GM19239 (cell line): ENCODE measurements around the gene MCTS1.
"Not testable (repeated sequence)": the region's sequence is repeated elsewhere in the genome, so short reads cannot be mapped to it uniquely, and the experiment has no call there.

Experiments
- DNase-seq: peaks from one replicate; pipeline ENCODE4 v3.0.0; 2011; ENCODE audit warnings: low spot score; ENCODE audit not compliant: insufficient read length
- FAIRE-seq: peaks from 2 replicates; lab custom pipeline; 2011; peaks lifted over from hg19 to GRCh38; lab: Jason Lieb, UNC

The MCTS1 gene

DNA sequence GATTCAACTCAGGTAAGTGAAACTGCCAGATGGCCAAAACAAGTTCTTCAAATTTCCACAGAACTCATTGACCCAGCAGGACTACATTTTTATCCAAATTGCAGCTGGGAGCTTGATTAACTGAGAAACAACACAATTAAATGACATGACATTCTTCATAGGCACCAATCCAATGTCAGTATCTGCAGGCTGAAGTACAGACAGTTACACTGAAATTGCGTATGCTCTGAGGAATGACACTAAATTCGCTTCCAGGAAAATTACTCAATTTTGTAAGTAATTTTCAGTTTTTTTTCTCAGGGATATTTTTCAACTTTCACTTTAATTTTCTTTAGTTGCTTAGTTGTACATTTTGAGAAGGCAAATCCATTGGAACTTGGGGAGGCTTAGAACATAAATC is 21.5 kb downstream of the MCTS1 start:
- DNase-seq (no peak), FAIRE-seq (no peak)

DNA sequence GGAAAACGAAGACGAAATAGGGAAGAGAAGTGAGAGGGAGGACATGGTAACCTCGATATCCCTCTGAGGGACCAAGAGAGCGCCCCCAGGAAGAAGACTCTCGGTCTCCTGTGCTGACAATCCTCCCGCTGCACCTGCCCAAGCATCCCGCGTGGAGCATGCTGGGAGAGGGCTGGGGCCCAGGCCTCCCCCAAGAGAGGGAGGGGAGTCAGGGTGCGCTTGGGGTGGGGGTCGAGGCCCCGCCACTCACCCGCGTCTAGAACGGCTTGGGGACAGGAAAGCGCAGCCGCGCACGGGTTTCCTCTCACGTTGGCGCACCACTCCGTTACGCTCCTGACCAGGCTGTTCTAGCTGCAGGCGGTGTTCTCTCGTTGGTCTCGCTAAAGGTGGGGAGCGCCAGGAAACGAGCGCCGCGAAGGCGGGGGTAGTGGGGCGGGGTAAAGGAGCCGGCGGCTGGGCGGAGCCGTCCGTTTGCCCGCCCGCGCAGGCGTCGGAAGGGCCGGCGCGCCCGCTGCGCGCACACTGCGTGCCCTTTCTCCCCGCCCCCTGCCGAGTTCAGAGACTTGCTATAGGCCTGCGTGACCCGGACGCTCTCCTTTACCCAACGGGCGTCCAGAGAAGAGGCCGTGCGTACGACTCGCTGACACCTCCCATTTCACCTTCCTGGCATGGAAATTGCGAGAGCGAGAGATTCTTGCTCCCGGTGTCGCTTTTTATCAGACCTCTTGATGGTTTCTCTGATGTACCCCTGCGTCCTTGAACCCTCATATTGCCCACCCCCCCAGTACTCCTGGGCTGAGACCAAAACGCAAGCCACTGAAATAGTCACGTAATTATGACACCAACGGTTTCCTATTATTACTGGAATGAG is 26.0 kb downstream of the MCTS1 start, which contains the start of gene C1GALT1C1:
Gene C1GALT1C1 (minus strand): TSS at position 388 of the 871 bp plus-strand sequence. CDS start 2,888 bp downstream, outside the sequence.
- FAIRE-seq (peak; percentile 98), DNase-seq (peak; percentile 46)

DNA sequence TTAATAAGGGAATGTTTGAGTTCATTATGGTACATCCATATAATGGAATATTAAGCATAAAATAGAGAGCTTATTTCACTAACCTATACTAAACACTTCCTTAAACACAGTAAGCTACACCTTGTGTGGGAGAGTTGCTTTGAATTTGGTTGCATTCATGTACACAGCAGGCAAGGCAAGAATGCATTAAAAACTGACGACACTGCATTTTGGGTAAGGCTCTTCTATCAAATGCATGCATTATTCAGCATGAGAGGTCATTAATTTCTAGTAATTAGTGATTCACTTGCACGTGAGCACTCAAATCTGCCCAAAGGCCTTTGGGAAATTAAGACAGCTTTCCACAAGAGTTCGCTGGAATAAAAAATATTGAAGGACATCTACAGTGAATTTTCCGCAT is 34.7 kb downstream of the MCTS1 start:
- FAIRE-seq (no peak), DNase-seq (no peak)

DNA sequence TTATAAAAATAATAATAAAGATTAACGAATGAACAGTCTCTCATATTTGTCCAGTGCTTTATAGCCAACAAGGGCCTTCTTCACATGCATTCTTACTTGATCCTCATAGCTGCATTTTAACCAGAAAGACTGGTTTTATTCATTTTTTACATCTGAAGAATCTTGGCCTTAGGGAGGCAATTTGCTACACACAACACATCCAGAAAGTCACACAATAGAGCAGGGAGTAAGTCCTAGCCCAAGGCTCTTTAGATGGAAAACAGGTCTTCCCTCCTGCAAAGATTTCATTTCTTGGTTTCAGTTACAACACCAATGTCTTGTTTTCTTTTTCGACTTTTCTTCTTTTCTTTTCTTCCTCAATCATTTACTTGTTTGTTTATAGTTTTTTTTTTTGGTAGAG is 39.0 kb downstream of the MCTS1 start:
- FAIRE-seq = no peak
- DNase-seq = no peak

DNA sequence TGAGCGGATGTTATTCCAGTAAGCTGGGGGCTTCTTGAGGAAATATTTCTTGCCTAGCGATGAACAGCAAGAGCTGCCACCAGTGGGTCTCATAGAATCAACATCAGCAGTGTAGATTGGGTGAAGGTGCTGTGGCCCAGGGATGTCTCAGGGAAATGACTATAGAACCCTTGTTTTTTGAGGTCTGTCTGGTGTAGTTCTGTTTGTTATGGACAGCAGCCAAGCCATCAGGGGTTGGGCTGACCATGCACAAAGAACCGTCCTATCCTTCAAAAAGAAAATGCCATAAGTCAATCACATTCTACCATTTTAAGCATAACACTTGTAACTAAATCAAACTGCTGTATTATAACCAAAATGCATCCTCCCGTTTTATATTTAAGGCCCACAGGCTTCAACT is 43.2 kb downstream of the MCTS1 start:
- FAIRE-seq = no peak
- DNase-seq = no peak

DNA sequence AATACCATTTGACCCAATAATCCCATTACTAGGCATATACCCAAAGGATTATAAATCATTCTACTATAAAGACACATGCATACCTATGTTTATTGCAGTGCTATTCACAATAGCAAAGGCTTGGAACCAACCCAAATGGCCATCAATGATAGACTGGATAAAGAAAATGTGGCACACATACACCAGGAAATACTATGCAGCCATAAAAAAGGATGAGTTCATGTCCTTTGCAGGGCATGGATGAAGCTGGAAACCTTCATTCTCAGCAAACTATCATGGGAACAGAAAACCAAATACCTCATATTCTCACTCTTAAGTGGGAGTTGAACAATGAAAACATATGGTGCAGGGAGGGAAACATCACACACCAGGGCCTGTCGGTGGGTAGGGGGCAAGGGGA is 48.4 kb downstream of the MCTS1 start:
- FAIRE-seq = not testable (repeated sequence)

DNA sequence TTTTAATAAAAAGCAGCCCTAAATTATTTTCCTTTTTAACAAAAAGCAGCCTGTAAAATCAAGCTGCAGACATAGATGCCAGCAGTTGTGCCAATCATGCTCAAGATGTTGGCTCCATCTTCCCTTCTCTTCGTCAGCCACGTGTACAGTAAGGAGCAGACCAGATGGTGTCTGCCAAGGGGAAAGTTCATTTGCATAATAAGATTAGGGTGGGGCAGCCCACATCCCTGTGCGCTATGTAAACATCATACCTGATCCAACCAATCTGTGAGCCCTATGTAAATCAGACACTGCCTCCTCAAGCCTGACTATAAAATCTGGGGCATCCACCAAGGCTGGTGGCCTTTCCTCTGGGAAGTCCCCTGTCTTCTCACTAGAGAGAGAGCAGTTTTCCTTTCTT is 49.1 kb downstream of the MCTS1 start:
- DNase-seq = no peak
- no peak for FAIRE-seq

More for the DNA sequence above, 48.4 kb downstream of the MCTS1 start:
- not testable (repeated sequence) for DNase-seq

DNA sequence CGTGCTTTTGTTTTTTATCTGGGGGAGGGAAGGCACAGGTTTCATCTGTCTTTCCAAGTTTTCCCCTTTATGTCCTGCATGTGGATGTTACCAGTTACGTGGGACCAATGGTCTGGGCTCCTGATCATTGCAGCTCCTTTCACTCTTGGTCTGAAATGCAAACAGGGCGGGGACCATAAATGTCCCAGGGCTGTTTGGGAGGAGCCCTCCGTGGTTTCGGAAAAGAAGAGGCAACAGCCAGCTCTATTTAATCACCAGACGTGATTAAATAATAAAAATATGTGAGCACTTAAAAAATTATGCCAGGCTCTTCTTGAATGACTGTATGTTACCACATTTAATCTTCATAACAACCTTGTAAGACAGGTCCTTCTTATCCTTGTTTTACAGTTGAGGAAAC is 56.7 kb downstream of the MCTS1 start:
- FAIRE-seq = no peak
- no peak for DNase-seq
